IMR-90 (cell line): ENCODE measurements around the gene XPA. TPM values are rescaled to one million over a fixed set of nuclear protein-coding genes. Genes with fewer than 3 reads are reported as not detected.
A peak's percentile ranks its signal among the peaks of the same experiment; 100 is the strongest.

Experiments used
- ATAC-seq: fragments of 200-7000 bp; cut with Tn5 transposase; 2 replicates; pipeline ENCODE4 v1.9.1; 2020; ENCODE audit warnings: low read depth, mild to moderate bottlenecking, moderate library complexity
- BruUV-seq: library from RNA; stranded (reverse); fragments of 400-500 nt; replicated peaks from 2 replicates; lab custom pipeline; 2021; lab: Mats Ljungman, UMichigan
- CTCF ChIA-PET: fragments of 300-600 bp; formaldehyde crosslinking; extraction: SDS; loops from one replicate; lab custom pipeline; 2021; ENCODE audit warnings: antibody characterized with exemption; lab: Yijun Ruan, JAX
- POLR2A ChIA-PET: fragments of 300-600 bp; sonication (Branson Sonifier 250); formaldehyde crosslinking; loops from one replicate; lab custom pipeline; 2022; ENCODE audit warnings: antibody characterized with exemption; ENCODE audit not compliant: unreplicated experiment; lab: Charles Lee
- DNase-seq: peaks from one replicate; pipeline ENCODE4 v3.0.0; 2013
- H2AFZ ChIP-seq: replicated peaks from 2 replicates; pipeline ENCODE3; 2013; ENCODE audit warnings: low read length, mild to moderate bottlenecking; ENCODE audit not compliant: poor library complexity
- H2AK5ac ChIP-seq: 2 replicates; pipeline ENCODE4 v1.6.1; 2013; ENCODE audit warnings: low read depth, low read length, inconsistent platforms
- H2AK9ac ChIP-seq: replicated peaks from 2 replicates; pipeline ENCODE3; 2013; ENCODE audit warnings: mild to moderate bottlenecking, low read depth, low read length, moderate library complexity; ENCODE audit not compliant: poor library complexity
- H2BK120ac ChIP-seq: 2 replicates; pipeline ENCODE4 v1.6.1; 2013; ENCODE audit warnings: low read depth, low read length, inconsistent platforms
- H2BK15ac ChIP-seq: 3 replicates; pipeline ENCODE4 v1.6.1; 2013; ENCODE audit warnings: low read depth, low read length, inconsistent platforms
- H2BK20ac ChIP-seq: 2 replicates; pipeline ENCODE4 v1.6.1; 2013; ENCODE audit warnings: low read depth, mild to moderate bottlenecking, inconsistent platforms, low read length, moderate library complexity
- H2BK5ac ChIP-seq: 2 replicates; pipeline ENCODE4 v1.6.1; 2013; ENCODE audit warnings: mild to moderate bottlenecking, low read depth, low read length, inconsistent platforms; ENCODE audit not compliant: poor library complexity, severe bottlenecking
- H3K14ac ChIP-seq: replicated peaks from 2 replicates; pipeline ENCODE4 v1.6.1; 2013; ENCODE audit warnings: low read depth, low read length, inconsistent platforms
- H3K18ac ChIP-seq: 2 replicates; pipeline ENCODE4 v1.6.1; 2013; ENCODE audit warnings: low read depth, low read length, control low read depth
- H3K23ac ChIP-seq: 2 replicates; pipeline ENCODE4 v1.6.1; 2013; ENCODE audit warnings: low read depth, low read length, inconsistent platforms
- H3K27ac ChIP-seq: 2 replicates; pipeline ENCODE4 v1.5.1; 2013; ENCODE audit warnings: mild to moderate bottlenecking, control low read depth, low read length; ENCODE audit not compliant: insufficient read depth
- H3K27me3 ChIP-seq: 2 replicates; pipeline ENCODE4 v1.6.1; 2013; ENCODE audit warnings: low read length; ENCODE audit not compliant: control insufficient read depth, insufficient read depth
- H3K36me3 ChIP-seq: 2 replicates; pipeline ENCODE4 v1.6.1; 2013; ENCODE audit warnings: low read length, mixed read lengths; ENCODE audit not compliant: control insufficient read depth, insufficient read depth
- H3K4ac ChIP-seq: 2 replicates; pipeline ENCODE4 v1.6.1; 2013; ENCODE audit warnings: low read depth, low read length, inconsistent platforms
- H3K4me1 ChIP-seq: 2 replicates; pipeline ENCODE4 v1.6.1; 2013; ENCODE audit warnings: low read length, mixed read lengths; ENCODE audit not compliant: control insufficient read depth, insufficient read depth
- H3K4me2 ChIP-seq: 2 replicates; pipeline ENCODE4 v1.6.1; 2013; ENCODE audit warnings: low read depth, mild to moderate bottlenecking, control low read depth, low read length, moderate library complexity
- H3K4me3 ChIP-seq: 2 replicates; pipeline ENCODE4 v1.5.1; 2013; ENCODE audit warnings: low read depth, mild to moderate bottlenecking, control low read depth, low read length, moderate library complexity; ENCODE audit not compliant: insufficient read depth
- H3K56ac ChIP-seq: 2 replicates; pipeline ENCODE4 v1.6.1; 2013; ENCODE audit warnings: low read length, inconsistent platforms; ENCODE audit not compliant: insufficient read depth; ENCODE audit errors: extremely low read depth
- H3K79me1 ChIP-seq, 2 experiments: 2 replicates each; pipeline ENCODE4 v1.6.1; 2013; ENCODE audit warnings: low read length in 2 of 2, inconsistent platforms in 1 of 2, low read depth in 1 of 2
- H3K9ac ChIP-seq: 2 replicates; pipeline ENCODE4 v1.6.1; 2013; ENCODE audit warnings: low read depth, low read length, control low read depth
- H3K9me1 ChIP-seq: 2 replicates; pipeline ENCODE4 v1.6.1; 2013; ENCODE audit warnings: low read length, inconsistent platforms; ENCODE audit not compliant: insufficient read depth
- H3K9me3 ChIP-seq: 2 replicates; pipeline ENCODE4 v1.6.1; 2013; ENCODE audit warnings: low read length; ENCODE audit not compliant: control insufficient read depth, insufficient read depth
- H4K20me1 ChIP-seq: 2 replicates; pipeline ENCODE4 v1.6.1; 2013; ENCODE audit warnings: low read length, inconsistent platforms; ENCODE audit not compliant: insufficient read depth
- H4K5ac ChIP-seq: 2 replicates; pipeline ENCODE4 v1.6.1; 2013; ENCODE audit warnings: mild to moderate bottlenecking, low read depth, low read length, control low read depth
- H4K8ac ChIP-seq, 2 experiments: 2 replicates each; pipeline ENCODE4 v1.6.1; 2013; ENCODE audit warnings: low read depth in 2 of 2, low read length in 2 of 2, control low read depth in 1 of 2, inconsistent platforms in 1 of 2
- H4K91ac ChIP-seq: 2 replicates; pipeline ENCODE4 v1.6.1; 2013; ENCODE audit warnings: low read depth, low read length, inconsistent platforms; ENCODE audit not compliant: insufficient read depth
- BHLHE40 ChIP-seq: fragments of 150-350 bp; IDR thresholded peaks from 2 replicates; pipeline ENCODE4 v1.6.1; 2016; ENCODE audit warnings: mild to moderate bottlenecking, low read depth, low read length
- CHD1 ChIP-seq: IDR thresholded peaks from 2 replicates; pipeline ENCODE4 v1.6.1; 2012; ENCODE audit warnings: low read depth, low read length, improper control_type of control experiment
- CTCF ChIP-seq: conservative IDR thresholded peaks from 2 replicates; pipeline ENCODE4 v1.5.1; 2012; ENCODE audit warnings: mild to moderate bottlenecking, low read depth, low read length, improper control_type of control experiment
- ELK1 ChIP-seq: fragments of 150-350 bp; IDR thresholded peaks from 2 replicates; pipeline ENCODE4 v1.6.1; 2016; ENCODE audit warnings: low read depth, mild to moderate bottlenecking, low read length, moderate library complexity, borderline replicate concordance
- MAZ ChIP-seq: IDR thresholded peaks from 2 replicates; pipeline ENCODE4 v1.6.1; 2012; ENCODE audit warnings: low read depth, mild to moderate bottlenecking, low read length, improper control_type of control experiment, moderate library complexity, borderline replicate concordance
- POLR2A ChIP-seq: IDR thresholded peaks from 2 replicates; pipeline ENCODE4 v1.6.1; 2012; ENCODE audit warnings: mild to moderate bottlenecking, low read depth, low read length
- RAD21 ChIP-seq: IDR thresholded peaks from 2 replicates; pipeline ENCODE4 v1.6.1; 2012; ENCODE audit warnings: low read length, improper control_type of control experiment
- RFX5 ChIP-seq: IDR thresholded peaks from 2 replicates; pipeline ENCODE4 v1.8.0; 2012; ENCODE audit warnings: low read depth, mild to moderate bottlenecking, low read length, moderate library complexity
- SMC3 ChIP-seq: fragments of 150-350 bp; IDR thresholded peaks from 2 replicates; pipeline ENCODE4 v1.6.1; 2016; ENCODE audit warnings: low read depth, mild to moderate bottlenecking, antibody characterized with exemption, low read length, moderate library complexity
- WGBS, 2 experiments: methylation state at CpG; one replicate each; pipeline versions ENCODE4 v1.1.5 to v1.1.7; 2013; ENCODE audit warnings: missing lambda C conversion rate in 2 of 2; ENCODE audit not compliant: insufficient read length in 1 of 2; ENCODE audit errors: extremely low coverage in 2 of 2; 5-methylcytosine and 5-hydroxymethylcytosine counted together
- dilution Hi-C: fragments of 300-500 bp; cut with HindIII; formaldehyde crosslinking; loops from one replicate; pipeline ENCODE4 v1.14.3; 2018; ENCODE audit warnings: low sequenced_read_pairs; ENCODE audit not compliant: unreplicated experiment
- in situ Hi-C: fragments of 300-500 bp; cut with MboI; formaldehyde crosslinking; loops from 3 replicates; pipeline ENCODE4 v1.14.3; 2019; ENCODE audit warnings: low sequenced_read_pairs, inconsistent platforms, mixed read lengths
- intact Hi-C: fragments of 100-400 bp; cut with micrococcal nuclease; formaldehyde crosslinking; loops from 2 replicates; pipeline ENCODE4 v1.10.0; 2022
- polyA plus RNA-seq, 3 experiments: library from polyadenylated mRNA; depleted of rRNA; stranded (reverse); fragments of >200 nt; gene quantifications; 2 replicates each; pipeline ENCODE4 v1.2.3, GENCODE V29; 2012; ENCODE audit warnings: low replicate concordance in 1 of 3
- total RNA-seq: library from RNA; depleted of rRNA; stranded (reverse); fragments of >200 nt; gene quantifications from 2 replicates; pipeline ENCODE4 v1.2.3, GENCODE V29; 2012

Gene XPA
- total and polyA plus RNA-seq, 2 of the 4 experiments (the other 2 are of a cell fraction) = 1.4 to 2.2 TPM

GRCh38 chr9:97640325-97640724 is 56.8 kb downstream of the XPA start:
- H4K91ac ChIP-seq = no peak overlapping the region
- no peak overlapping the region for H2BK15ac ChIP-seq
- H3K9me1 ChIP-seq = no peaks in the 10 kb centered on the region
- no TSS peak for BruUV-seq
- peaks cover 17 to 51% of the 10 kb centered on the region in 2 experiments for H3K79me1 ChIP-seq
- no peak overlapping the region for H3K4me3 ChIP-seq
- POLR2A ChIA-PET = no interaction called here
- no peak overlapping the region for H2AK9ac ChIP-seq
- H3K27ac ChIP-seq = no peak overlapping the region
- TF ChIP-seq BHLHE40 (no peak), POLR2A (no peak), SMC3 (no peak), RFX5 (no peak), CTCF (no peak), MAZ (no peak), RAD21 (no peak), CHD1 (no peak), ELK1 (no peak)
- peak; percentile 50 for DNase-seq
- H3K27me3 ChIP-seq = no peaks in the 10 kb centered on the region
- H3K9me3 ChIP-seq = no peaks in the 10 kb centered on the region
- H3K14ac ChIP-seq = no peak overlapping the region
- H2AFZ ChIP-seq = no peak overlapping the region
- in situ Hi-C loops = no loop called here
- no peak overlapping the region for H3K56ac ChIP-seq
- H2BK20ac ChIP-seq = no peak overlapping the region
- CTCF ChIA-PET = interaction anchor here (1.0 to 1.8 kb wide), 4 partner anchors 10 to 36 kb away, joined by 3 read pairs; no protein-coding TSS in a partner anchor
- H2BK5ac ChIP-seq = no peak overlapping the region
- no CpG with 5 or more reads among the region's 2 CpGs for WGBS, 2 experiments
- H3K9ac ChIP-seq = no peak overlapping the region
- no peak overlapping the region for H3K18ac ChIP-seq
- H3K4ac ChIP-seq = no peak overlapping the region
- H3K4me1 ChIP-seq = peaks cover 2% of the 10 kb centered on the region; the same call in 1 of the 2 replicates
- no peak overlapping the region for H4K8ac ChIP-seq
- peak overlapping the region; percentile 67; the same call in 1 of the 2 replicates for H3K4me2 ChIP-seq
- H2BK120ac ChIP-seq = no peak overlapping the region
- H4K20me1 ChIP-seq = peaks cover 34% of the 10 kb centered on the region; the same call in 1 of the 2 replicates
- no peak overlapping the region for H2AK5ac ChIP-seq
- dilution Hi-C loops = no loop called here
- H3K36me3 ChIP-seq = peaks cover 8% of the 10 kb centered on the region; the same call in 1 of the 2 replicates
- ATAC-seq = peak; percentile 55
- no peak overlapping the region for H4K5ac ChIP-seq
- intact Hi-C loops = no loop called here
- H3K23ac ChIP-seq = no peak overlapping the region
